Heart left ventricle (tissue), 13 donors: ENCODE results near the gene DNPEP.

Source experiments
- CTCF ChIP-seq, 12 donors: fragments of 200-600 bp; sonication (generic) in 4 of 12; IDR thresholded peaks; one replicate each; pipeline versions ENCODE4 v1.5.0 to v1.8.0; 2018 to 2022; ENCODE audit warnings: antibody characterized with exemption in 12 of 12, mild to moderate bottlenecking in 5 of 12
- POLR2A ChIP-seq, 2 donors: fragments of 450-650 bp; IDR thresholded peaks; one replicate each; pipeline ENCODE4 v1.6.1; 2017; ENCODE audit warnings: antibody characterized with exemption in 2 of 2, mild to moderate bottlenecking in 2 of 2, moderate library complexity in 2 of 2
- donor health status: ischemic (EF 13 %, LVEDD 7.1; RV severe dilation, severe dysfunction).
- donor health status: DM: no; HTN: yes; CAD: no.
- donor health status: DM: no; HTN: no; CAD: no.
- donor health status: ischemic (EF 25% LVEDD 6.9; RV normal size, moderate dysfunction).
- donor health status: ischemic (EF 25% LVEDD 5.7; RV mildly dilated, moderate dysfunction).
- donor health status: ischemic (EF 35%, LVEDD 5.7; RV mildly dilated, moderate dysfunction).
- donor health status: nonischemic (EF 11% LVEDD 7.7; RV severe dilation, severe dysfunction).
- donor health status: DM: yes; HTN: yes; CAD: no.
- donor health status: PGD.
- donor health status: ischemic (EF 29% LVEDD 5.4; RV normal size, mild dysfunction).
- donor health status: nonischemic (EF 23%, LVEDD 6.1; RV moderate dilation, normal function).

GRCh38 chr2:219436491-219436890 lies 48.8 kb upstream of the DNPEP start:
- no peak for TF ChIP-seq POLR2A (IDR thresholded peaks at IDR 0.05)
- TF ChIP-seq CTCF (IDR thresholded peaks at IDR 0.05): no peak
